GM12801 (cell line): Measurements from ENCODE around the gene BRWD1.

Experiments used
- CTCF ChIP-seq: IDR thresholded peaks from one replicate; pipeline ENCODE4 v1.5.1; 2011; ENCODE audit warnings: control low read depth; ENCODE audit not compliant: insufficient read length; ENCODE audit errors: extremely low read depth

Gene BRWD1

GRCh38 chr21:39136711-39137110, 176.7 kb downstream of the BRWD1 start:
- TF ChIP-seq CTCF = no peak

- TF ChIP-seq CTCF = no peak
These were observed 179.1 kb downstream of the BRWD1 start for GRCh38 chr21:39134288-39134810.
